NCI-H82 treated with DMSO at 0.1 percent for 48 hours (cell line): ENCODE measurements around the gene F2.
"Not testable (repeated sequence)": the region's sequence is repeated elsewhere in the genome, so short reads cannot be mapped to it uniquely, and the experiment has no call there.

Experiments
- DNase-seq: peaks from one replicate; lab custom pipeline; 2025; ENCODE audit not compliant: unreplicated experiment; lab: John Stamatoyannopoulos, UW

F2 gene

GRCh38 chr11:46717825-46718154, 1.2 kb upstream of the F2 start:
- not testable (repeated sequence) for DNase-seq

DNA sequence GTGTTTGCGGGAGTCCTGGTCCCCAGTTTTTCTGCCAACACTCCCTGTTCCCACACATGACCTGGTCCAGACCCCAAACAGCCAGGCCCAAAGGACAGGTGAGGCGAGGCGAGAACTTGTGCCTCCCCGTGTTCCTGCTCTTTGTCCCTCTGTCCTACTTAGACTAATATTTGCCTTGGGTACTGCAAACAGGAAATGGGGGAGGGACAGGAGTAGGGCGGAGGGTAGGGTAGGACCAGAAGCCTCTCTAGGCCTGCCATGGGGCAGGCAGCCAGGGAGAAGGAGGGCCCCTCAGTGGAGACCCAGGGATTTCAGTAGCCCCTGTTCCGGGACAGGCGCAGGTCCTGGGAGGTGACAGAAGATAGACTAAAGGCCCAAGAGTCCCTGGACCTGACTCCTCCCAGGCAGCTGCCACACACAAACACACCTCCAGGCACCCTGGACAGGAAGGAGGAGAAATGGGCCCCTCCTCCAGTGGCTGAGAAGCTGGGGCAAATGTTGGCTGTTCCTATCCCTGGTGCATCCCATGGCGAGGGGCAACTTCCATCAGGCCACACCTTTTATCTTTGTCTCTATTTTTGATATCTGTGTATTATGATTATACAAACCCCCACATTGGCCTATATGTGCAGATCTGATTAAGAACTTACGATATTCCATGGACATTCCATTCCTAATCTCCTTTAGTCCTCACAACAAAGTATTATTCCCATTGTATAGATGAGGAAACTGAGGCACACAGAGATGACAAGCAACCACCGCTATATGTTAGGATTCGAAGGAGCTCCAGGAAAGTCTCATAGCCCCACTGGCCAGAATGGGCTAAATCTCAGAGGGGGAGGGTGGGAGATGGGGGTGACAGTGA, 626 bp upstream of the F2 start:
- no peak for DNase-seq

- DNase-seq, result no peak
These were observed 668 bp downstream of the F2 start for GRCh38 chr11:46719543-46720218.

DNA sequence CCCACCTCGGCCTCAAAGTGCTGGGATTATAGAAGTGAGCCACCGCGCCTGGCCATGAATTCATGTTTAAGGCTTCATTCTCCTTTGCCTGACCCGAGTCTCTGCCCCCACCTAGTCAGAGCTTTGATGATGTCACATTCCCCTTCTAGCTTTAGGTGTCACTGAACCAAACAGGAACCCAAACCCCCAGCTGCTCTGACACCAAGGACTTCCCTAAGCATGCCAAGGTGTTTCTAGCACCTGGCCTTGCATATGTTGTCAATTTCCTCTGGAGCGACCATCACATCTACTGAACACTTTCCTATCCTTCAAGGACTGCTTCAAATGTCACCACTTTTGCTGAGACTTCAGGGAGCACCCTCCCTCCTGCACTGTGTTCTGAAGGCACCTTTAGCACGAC, 2.3 kb downstream of the F2 start:
- no peak for DNase-seq

- DNase-seq, result no peak
These were observed 3.7 kb downstream of the F2 start for GRCh38 chr11:46722566-46723358.

GRCh38 chr11:46723359-46723680, 4.3 kb downstream of the F2 start:
- DNase-seq, result no peak

GRCh38 chr11:46724088-46724487, 5.1 kb downstream of the F2 start:
- no peak for DNase-seq

DNA sequence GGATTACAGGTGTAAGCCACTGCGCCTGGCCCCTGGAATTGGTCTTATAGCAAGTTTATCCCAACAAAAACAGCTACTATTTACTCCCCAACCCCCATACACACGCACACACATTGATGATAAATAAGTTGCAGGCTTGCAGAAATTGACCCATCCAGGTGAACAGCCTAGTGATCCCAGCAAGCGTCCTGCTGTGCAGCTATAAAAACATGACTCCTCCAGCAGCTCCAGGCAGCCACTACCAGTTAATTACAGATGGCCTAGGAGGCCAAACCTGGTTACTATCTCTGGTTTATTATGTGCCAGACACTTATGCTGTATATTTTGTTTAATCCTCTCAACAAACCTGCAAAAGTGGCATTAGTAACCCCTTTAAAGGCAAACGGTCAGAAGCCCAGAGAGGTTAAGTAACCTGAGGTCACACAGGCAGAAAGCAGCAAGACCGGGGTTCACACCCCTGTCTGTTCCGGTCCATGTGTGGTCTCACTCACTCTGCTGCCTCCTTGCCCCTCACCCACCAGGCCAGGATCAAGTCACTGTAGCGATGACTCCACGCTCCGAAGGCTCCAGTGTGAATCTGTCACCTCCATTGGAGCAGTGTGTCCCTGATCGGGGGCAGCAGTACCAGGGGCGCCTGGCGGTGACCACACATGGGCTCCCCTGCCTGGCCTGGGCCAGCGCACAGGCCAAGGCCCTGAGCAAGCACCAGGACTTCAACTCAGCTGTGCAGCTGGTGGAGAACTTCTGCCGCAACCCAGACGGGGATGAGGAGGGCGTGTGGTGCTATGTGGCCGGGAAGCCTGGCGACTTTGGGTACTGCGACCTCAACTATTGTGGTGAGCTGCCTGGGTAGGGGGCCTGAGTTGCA, 6.6 kb downstream of the F2 start:
- DNase-seq, result no peak

DNA sequence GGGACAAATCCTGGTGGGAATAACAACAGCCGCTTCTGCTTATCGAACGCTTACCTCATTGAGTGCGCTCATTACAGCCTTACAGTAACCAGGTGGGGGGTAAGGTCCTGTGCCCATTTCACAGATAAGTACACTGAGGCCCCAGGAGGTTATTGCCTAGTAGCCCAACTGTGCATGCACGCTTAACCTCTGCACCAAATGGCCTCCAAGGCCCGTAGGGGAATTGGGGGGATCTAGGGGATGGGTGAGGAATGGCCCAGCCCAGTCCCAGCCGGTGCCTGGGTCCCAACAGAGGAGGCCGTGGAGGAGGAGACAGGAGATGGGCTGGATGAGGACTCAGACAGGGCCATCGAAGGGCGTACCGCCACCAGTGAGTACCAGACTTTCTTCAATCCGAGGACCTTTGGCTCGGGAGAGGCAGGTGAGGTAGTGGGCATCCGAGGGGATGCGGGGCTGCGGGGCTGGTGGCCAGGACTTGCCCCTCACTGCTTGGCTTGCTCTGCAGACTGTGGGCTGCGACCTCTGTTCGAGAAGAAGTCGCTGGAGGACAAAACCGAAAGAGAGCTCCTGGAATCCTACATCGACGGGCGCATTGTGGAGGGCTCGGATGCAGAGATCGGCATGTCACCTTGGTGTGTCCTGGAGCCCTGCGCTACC, 7.3 kb downstream of the F2 start:
- no peak for DNase-seq

DNA sequence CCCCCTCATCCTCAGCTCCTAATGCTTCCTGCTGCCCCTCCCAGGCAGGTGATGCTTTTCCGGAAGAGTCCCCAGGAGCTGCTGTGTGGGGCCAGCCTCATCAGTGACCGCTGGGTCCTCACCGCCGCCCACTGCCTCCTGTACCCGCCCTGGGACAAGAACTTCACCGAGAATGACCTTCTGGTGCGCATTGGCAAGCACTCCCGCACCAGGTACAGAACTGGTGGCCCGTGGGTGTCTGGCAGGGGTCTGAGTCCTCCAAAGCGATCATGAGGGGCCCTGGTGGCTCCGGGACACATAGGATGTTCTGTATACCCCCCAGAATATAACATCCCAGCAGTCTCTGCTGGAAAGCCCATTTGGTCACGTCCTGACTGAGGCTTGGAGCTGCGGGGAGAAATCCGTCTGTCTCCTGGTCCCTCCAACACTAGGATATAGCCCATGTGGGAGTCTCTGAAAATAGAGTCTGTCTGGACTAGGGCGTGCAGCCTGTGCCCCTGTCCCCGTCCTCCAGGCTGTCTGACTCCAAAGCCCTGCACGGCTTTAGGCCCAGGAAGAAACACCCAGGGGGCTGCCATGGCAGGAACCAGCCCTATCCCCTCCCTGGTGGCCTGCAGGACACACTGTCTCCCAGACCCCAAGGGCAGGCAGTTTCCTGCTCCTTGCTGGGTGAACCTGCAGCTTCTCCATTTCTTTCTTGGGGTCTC, 9.1 kb downstream of the F2 start:
- DNase-seq, result no peak

DNA sequence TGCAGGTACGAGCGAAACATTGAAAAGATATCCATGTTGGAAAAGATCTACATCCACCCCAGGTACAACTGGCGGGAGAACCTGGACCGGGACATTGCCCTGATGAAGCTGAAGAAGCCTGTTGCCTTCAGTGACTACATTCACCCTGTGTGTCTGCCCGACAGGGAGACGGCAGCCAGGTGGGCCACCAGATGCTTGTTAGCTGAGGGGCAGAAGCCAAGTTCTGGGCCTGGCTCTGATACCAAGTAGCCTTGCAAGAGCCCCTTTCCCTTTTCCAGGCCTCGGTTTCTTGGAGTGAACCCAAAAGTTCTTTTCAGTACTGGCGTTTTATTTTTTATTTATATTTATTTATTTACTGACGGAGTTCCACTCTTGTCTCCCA, 9.6 kb downstream of the F2 start:
- DNase-seq, result no peak

- no peak for DNase-seq
These were observed 10.4 kb downstream of the F2 start for GRCh38 chr11:46729110-46730027.

DNA sequence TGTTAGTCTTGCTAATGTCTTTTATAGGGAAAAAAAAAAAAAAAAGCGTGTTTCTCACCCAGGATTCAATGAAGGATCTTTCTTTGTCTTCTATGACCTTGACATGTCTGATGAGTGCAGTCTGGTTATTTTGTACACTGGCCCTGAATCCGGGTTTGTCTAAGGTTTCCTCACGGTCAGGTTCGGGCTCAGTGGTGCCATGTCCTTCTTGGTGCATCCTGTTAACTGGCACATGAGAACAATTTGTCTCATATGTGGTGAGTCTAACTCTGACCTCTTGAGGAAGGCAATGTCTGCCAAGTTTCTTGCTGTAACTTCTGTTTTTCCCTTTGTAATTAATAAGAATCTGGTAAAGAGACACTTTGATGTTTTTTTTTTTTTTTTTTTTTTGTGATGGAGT, 12.5 kb downstream of the F2 start:
- no peak for DNase-seq

GRCh38 chr11:46733234-46733633, 14.2 kb downstream of the F2 start:
- DNase-seq, result no peak

DNA sequence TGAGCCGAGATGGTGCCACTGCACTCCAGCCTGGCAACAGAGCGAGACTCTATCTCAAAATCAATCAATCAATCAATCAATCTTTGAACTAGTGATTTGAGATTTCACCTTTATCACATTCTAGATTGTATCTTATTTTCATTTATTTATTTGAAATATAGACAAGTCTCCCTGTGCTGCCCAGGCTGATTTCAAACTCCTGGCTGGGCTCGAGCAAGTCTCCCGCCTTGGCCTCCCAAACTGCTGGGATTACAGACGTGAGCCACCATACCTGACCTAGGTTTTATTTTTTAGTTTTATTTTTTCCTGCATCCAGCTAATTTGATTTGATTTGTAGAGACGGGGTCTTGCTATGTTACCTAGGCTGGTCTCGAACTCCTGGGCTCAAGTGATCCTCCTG, 17.1 kb downstream of the F2 start:
- DNase-seq, result no peak

DNA sequence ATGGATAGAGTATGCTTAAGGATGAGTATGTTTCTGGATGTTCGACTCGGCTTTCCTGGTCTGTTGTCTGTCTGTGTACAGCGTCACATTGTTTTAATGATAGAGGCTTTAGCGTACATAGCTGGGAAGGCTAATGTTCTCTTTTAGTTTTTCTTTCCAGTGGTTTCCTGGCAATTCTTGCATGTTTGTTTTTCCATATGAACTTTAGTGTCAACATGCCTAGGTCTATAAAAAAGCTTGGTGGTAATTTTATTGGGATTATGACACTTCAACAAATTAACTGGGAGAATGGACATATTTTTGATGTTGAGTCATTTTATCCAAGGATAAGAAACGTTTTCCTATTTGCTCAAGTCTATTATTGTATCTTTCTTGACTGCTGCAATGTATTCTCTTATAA, 17.6 kb downstream of the F2 start:
- DNase-seq, result no peak

- no peak for DNase-seq
These were observed 18.7 kb downstream of the F2 start for GRCh38 chr11:46737699-46738098.

GRCh38 chr11:46738887-46739286, 19.9 kb downstream of the F2 start:
- DNase-seq, result no peak
